ENCODE data around the gene PRKCD.

PRKCD gene

DNA sequence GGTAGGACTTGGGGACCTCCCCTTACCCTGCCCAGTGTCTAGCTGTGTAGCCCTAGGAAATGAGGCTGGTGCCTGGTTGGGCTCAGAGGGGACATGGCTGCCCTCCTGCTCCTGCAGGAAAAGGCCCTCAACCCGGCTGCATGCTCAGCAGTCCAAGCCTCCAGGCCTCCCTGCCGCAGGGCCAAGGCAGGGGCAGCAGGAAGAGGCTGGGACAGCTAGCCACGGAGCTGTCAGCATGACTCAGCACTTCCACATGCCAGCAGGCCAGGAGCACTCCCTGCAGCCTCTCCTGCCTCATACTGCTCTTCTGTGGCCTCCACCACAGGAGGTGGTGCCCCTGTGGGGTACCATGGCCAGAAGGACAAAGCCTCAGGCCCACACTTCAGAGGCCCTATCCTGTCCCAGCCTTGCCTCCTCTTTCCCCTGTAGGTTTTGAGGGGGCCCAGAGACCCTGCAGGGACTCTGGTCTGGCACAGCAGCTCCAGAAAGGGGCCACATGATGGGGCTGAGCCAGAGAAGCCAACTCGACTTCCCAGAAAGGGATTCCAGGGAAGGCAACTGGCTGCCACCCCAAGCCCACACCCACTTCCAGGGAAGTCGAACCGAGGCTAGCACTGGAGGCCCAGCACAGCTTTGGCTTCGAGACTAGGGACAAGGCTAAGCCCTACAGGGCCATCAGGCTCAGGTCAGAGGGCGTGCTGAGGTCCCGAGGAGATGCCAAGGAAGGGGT, 75.3 kb downstream of the PRKCD start:
- DNase-seq = peak; percentile 68

DNA sequence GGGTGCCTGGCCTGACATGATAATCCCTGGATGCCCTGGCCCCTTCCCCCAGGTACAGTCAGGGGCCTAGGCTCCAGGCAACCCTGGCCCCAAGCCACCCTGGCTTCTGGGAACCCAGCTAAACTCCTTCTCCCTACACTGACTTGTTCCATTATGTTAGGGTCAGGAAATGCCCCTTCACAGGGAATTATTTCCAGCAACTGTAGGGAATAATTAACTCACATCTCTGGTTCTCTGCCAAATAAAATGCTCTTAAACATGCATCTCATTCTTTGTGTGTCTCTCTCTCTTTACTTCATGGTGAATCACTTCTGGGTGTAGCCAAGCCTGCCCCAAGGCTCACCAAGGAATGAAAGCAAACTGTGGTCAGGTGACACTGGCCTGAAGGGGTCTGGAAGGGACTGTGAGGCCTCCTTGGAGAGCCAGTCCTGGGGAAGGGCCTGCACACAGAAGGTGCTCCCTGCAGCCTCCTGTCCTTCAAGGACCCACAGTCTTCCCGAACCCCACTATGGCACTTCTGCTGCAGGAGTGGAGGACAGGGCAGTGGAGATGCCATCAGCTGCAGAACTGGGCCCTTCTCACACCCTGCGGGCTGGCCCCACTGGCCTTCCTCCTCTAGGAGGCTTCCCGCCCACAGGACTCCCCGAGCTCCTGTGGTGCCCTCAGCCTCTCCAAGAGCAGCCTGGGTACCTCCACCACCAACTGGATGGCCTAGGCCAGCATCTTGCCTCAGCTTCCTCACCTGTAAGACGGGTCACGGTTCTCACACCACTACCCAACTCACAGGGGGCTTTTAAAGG, 77.2 kb downstream of the PRKCD start:
- no peak for DNase-seq

DNA sequence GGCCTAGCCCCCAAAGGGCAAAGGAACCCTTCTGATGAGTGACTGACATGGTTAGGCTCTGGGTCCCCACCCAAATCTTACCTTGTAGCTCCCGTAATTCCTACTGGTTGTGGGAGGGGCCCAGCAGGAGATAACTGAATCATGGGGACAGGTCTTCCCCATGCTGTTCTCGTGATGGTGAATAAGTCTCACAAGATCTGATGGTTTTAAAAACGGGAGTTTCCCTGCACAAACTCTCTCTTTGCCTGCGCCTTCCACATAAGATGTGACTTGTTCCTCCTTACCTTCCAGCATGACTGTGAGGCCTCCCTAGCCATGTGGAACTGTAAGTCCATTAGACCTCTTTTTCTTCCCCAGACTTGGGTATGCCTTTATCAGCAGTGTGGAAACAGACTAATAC, 77.9 kb downstream of the PRKCD start:
- no peak for DNase-seq

DNA sequence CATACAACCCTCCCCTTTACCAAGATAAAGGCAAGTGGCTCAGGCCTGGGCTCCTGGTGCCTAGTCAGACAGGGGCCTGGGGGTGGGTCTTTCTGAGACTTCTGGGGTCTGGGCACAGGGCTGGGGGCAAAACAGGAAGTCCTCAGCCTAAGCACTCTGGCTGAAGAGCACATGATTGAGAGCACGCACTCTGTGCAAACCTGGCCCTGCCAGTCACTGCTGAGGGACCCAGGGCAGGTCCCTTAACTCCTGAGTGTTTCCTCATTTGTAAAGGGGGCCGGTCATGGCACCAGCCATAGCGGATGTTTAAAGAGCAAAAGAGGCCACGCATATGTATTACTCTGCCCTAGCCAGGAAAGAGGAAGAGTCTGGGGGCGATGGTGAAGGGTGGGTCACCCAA, 78.8 kb downstream of the PRKCD start:
- DNase-seq = no peak

DNA sequence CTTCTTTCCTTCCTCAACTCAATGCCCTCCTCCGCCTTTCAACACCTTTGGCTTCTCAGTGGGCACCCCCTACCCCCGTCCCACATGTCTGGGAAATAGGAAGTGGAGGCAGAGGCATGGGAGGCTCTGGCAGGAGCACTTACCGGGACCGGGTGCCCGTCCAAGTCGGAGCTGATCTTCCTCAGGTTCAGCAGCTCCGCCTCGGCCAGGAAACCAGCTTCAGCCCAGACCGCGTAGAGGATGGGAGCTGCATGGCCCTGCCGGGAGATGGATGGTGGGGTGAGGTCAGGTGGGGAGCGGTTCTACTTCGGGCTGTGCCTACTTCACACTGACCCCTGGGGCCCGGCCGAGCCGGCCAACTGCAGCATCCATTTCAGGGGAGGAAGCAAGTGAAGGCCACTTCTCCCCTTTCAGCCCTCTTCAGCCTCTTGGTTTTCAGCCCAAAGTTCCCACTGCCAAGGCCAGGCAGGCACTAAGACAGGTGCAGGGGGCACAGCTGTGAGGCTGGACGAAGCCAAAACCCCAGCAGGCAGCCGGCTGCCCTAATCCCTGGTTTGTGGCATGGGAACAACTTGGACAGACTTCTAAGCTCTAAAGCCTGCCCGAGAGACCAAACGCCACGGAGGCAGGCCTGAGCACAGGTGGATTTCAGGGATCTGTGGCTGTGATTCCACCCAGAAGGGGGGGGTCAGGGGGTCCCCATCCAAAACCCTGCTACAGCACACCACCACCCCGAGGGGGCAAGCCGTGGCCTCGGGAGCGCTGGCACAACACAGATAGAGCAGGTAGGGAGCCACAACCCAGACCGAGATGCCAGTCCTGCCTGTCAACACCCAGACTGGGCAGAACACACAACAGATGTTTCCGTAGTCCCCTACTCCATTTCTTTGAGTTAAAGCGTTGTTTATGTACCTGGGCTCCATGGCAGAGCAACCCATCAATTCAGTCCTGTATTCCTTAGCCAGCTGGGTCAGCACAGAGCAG, 80.3 kb downstream of the PRKCD start:
- DNase-seq = no peak

DNA sequence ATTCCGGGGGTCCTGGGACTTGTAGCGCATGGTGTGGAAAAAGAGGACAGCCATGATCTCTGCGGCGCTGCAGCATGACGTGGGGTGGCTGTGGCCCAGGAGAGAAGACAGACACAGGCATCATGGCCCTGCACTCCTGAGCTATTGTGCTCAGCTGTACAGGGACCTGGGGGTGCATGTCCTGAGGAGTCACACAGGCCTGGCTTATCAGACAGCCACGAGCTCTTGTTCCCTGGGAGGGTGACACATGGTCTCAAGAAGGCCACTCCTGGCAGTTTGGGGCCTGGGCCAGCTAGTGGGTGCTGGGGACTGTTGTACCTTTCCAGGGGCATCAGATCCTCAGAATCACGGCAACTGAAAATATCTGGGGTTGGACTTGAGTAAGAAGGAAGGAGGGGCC, 81.1 kb downstream of the PRKCD start:
- no peak for DNase-seq

All from GF-D8 (cell line).